Measurements from ENCODE around the gene SPATA31C1. TPM values are rescaled to one million over a fixed set of nuclear protein-coding genes. Genes with fewer than 3 reads are reported as not detected.

The SPATA31C1 gene
- total RNA-seq, 1 experiment from 2014 or later: 0.15 TPM

GRCh38 chr9:87882627-87883026 lies 35.1 kb upstream of the SPATA31C1 start, which contains the start of gene SPATA31E1:
TSS of gene SPATA31E1 (plus strand) at chr9:87882877. CDS start at chr9:87882892, 15 bp downstream.
- WGBS (ENCODE audit: extremely low coverage, insufficient read length, low lambda C conversion rate): no CpG with 5 or more reads among the region's 5 CpGs
- H3K36me3 Mint-ChIP-seq (ENCODE audit: insufficient read depth in 1 of 3, low read depth in 3 of 3): peaks cover 0 to 4% (median 2%) of the 10 kb centered on the region in 3 experiments; a peak in 3 of 7 replicates
- H3K9ac ChIP-seq (ENCODE audit: extremely low read depth, insufficient read length, low read length): no peak within 1 kb of the TSS
- DNase-seq: peak; percentile 45
- TF ChIP-seq CTCF (conservative IDR thresholded peaks at IDR 0.05): no peak
- H2AK5ac ChIP-seq (ENCODE audit: insufficient read length, low read length): no peak within 1 kb of the TSS
- H3K27ac ChIP-seq (ENCODE audit: insufficient read length, low read depth, low read length): no peak within 1 kb of the TSS
- no peak within 1 kb of the TSS for H4K8ac ChIP-seq (replicated peaks; ENCODE audit: insufficient read length, low read depth, low read length)
- H3K27me3 ChIP-seq (ENCODE audit: insufficient read depth, low read length): no peaks in the 10 kb centered on the region
- H3K27me3 Mint-ChIP-seq (ENCODE audit: low read depth): peaks cover 9% of the 10 kb centered on the region
- no peak within 1 kb of the TSS for H2BK12ac ChIP-seq (ENCODE audit: insufficient read length, low read depth, low read length)
- no peaks in the 10 kb centered on the region for H3K9me3 ChIP-seq (ENCODE audit: control insufficient read depth, low read depth, low read length)
- H3K4ac ChIP-seq (ENCODE audit: low read depth, low read length): no peak within 1 kb of the TSS
- no peak within 1 kb of the TSS for H2BK20ac ChIP-seq (ENCODE audit: low read depth, low read length, poor library complexity, severe bottlenecking)
- no peaks in the 10 kb centered on the region for H4K20me1 ChIP-seq (ENCODE audit: control insufficient read depth, insufficient read depth, insufficient read length)
- no peak within 1 kb of the TSS for H4K91ac ChIP-seq (ENCODE audit: insufficient read length, low read depth, low read length)
- no peak within 1 kb of the TSS for H4K5ac ChIP-seq (ENCODE audit: insufficient read length, low read depth, low read length)
- H2AFZ ChIP-seq (ENCODE audit: low read length): no peak within 1 kb of the TSS
- peaks cover 0 to 8% of the 10 kb centered on the region in 2 experiments; a peak in 3 of 5 replicates for H3K9me3 Mint-ChIP-seq
- H3K79me1 ChIP-seq (ENCODE audit: insufficient read depth, low read depth, low read length, poor library complexity, severe bottlenecking): no peaks in the 10 kb centered on the region
- no peak within 1 kb of the TSS for H3K18ac ChIP-seq (ENCODE audit: insufficient read length, low read depth, low read length)
- no peaks in the 10 kb centered on the region for H3K79me2 ChIP-seq (ENCODE audit: insufficient read depth, low read length)
- H3K56ac ChIP-seq (ENCODE audit: insufficient read length, low read depth, low read length): no peak within 1 kb of the TSS
- H3K23me2 ChIP-seq (ENCODE audit: insufficient read length, low read depth, low read length, poor library complexity, severe bottlenecking): no peaks in the 10 kb centered on the region
- no peak within 1 kb of the TSS for H2BK5ac ChIP-seq (ENCODE audit: insufficient read length, low read length)
- H3K27ac Mint-ChIP-seq: 0 out of 7 replicates have a peak within 1 kb of the TSS, but pooled peaks of 1 of the 3 experiments have one; percentile 40
- H3K4me1 ChIP-seq (ENCODE audit: insufficient read depth, low read length): peaks cover 7% of the 10 kb centered on the region; the same call in 1 of the 2 replicates
- H3K23ac ChIP-seq (ENCODE audit: insufficient read length, low read depth, low read length): no peak within 1 kb of the TSS
- H3K4me2 ChIP-seq (ENCODE audit: insufficient read depth, insufficient read length, low read length): no peak within 1 kb of the TSS
- H3T11ph ChIP-seq (ENCODE audit: low read length): no peak within 1 kb of the TSS
- no peak within 1 kb of the TSS for H3K4me3 Mint-ChIP-seq
- no peak within 1 kb of the TSS; the same call in 1 of the 2 replicates for H2BK15ac ChIP-seq (ENCODE audit: low read depth, low read length)
- H2BK120ac ChIP-seq (ENCODE audit: low read depth, low read length, poor library complexity, severe bottlenecking): no peak within 1 kb of the TSS
- peaks cover 25 to 30% of the 10 kb centered on the region in 2 experiments for H3K4me1 Mint-ChIP-seq
- no peak within 1 kb of the TSS for H3K14ac ChIP-seq (ENCODE audit: insufficient read depth, low read length)

All from H9 (cell line).